Measurements from ENCODE around the gene NKX2-2. TPM values are rescaled to one million over a fixed set of nuclear protein-coding genes. Genes with fewer than 3 reads are reported as not detected.

NKX2-2 gene
- total and polyA plus RNA-seq, 2 of the 8 experiments (the other 6 are each of a cell fraction or from before 2014, with no cell fraction given) = not detected

GRCh38 chr20:21534453-21534852, 20.6 kb upstream of the NKX2-2 start:
- H3K27ac ChIP-seq (ENCODE audit: low read depth, low read length) = no peak overlapping the region
- H2BK120ac ChIP-seq (replicated peaks; ENCODE audit: low read depth, low read length) = no peak overlapping the region
- FAIRE-seq = no peak
- no peak overlapping the region for H3K23ac ChIP-seq (ENCODE audit: insufficient read length)
- no peak overlapping the region for H3K4me2 ChIP-seq (ENCODE audit: insufficient read depth in 1 of 2, low read depth in 2 of 2, low read length in 2 of 2)
- peaks cover 0 to 2% (median 0%) of the 10 kb centered on the region in 4 experiments; a peak in 2 of 7 replicates for H3K4me1 ChIP-seq (replicated peaks in 1 of 4; ENCODE audit: control insufficient read depth in 3 of 4, insufficient read depth in 4 of 4, low read length in 3 of 4)
- no peaks in the 10 kb centered on the region for H4K20me1 ChIP-seq (replicated peaks in 1 of 2; ENCODE audit: control insufficient read depth in 1 of 2, insufficient read depth in 2 of 2, low read length in 2 of 2)
- DNase-seq (ENCODE audit: low read depth in 1 of 2, low spot score in 2 of 2) = no peak
- WGBS, 2 experiments (ENCODE audit: extremely low coverage in 1 of 2, insufficient coverage in 1 of 2, insufficient read length in 1 of 2, insufficient replicate concordance in 2 of 2, low coverage in 1 of 2, low lambda C conversion rate in 2 of 2, missing lambda C conversion rate in 1 of 2) = 90% methylated on average over 2 of the region's 2 CpGs; no CpG with 5 or more reads in 1 of the 2 experiments
- no peak overlapping the region for H3K9ac ChIP-seq (replicated peaks in 1 of 4; ENCODE audit: extremely low read depth in 1 of 4, low read depth in 3 of 4, low read length in 3 of 4)
- no peak overlapping the region for H2BK5ac ChIP-seq (ENCODE audit: low read depth, low read length)
- POLR2A ChIA-PET (ENCODE audit: partially characterized antibody) = no interaction called here
- H4K91ac ChIP-seq (replicated peaks; ENCODE audit: insufficient read length, low read length) = no peak overlapping the region
- no peak overlapping the region for H3K4me3 ChIP-seq (ENCODE audit: extremely low read depth in 1 of 4, insufficient read depth in 2 of 4, low read depth in 3 of 4, low read length in 4 of 4)
- H4K8ac ChIP-seq (ENCODE audit: extremely low read depth, insufficient read depth, low read length) = no peak overlapping the region
- H2AFZ ChIP-seq (ENCODE audit: low read length) = no peak overlapping the region
- H3K14ac ChIP-seq (ENCODE audit: insufficient read length) = no peak overlapping the region
- no peak overlapping the region for H3K4ac ChIP-seq (replicated peaks; ENCODE audit: insufficient read length, low read depth, low read length)
- no peak overlapping the region for H2BK20ac ChIP-seq (ENCODE audit: low read length)
- H2BK15ac ChIP-seq (ENCODE audit: low read length) = no peak overlapping the region
- H3K9me3 ChIP-seq (ENCODE audit: insufficient read depth in 2 of 2, low read depth in 1 of 2, low read length in 1 of 2) = no peaks in the 10 kb centered on the region
- H3K18ac ChIP-seq (ENCODE audit: extremely low read depth, low read length) = no peak overlapping the region
- H3K79me2 ChIP-seq (ENCODE audit: control insufficient read depth in 1 of 2, insufficient read depth in 2 of 2, low read length in 2 of 2) = no peaks in the 10 kb centered on the region; a peak in 1 of 4 replicates
- peaks cover 3% of the 10 kb centered on the region; the same call in 1 of the 2 replicates for H3K23me2 ChIP-seq (ENCODE audit: low read depth, low read length)
- TF ChIP-seq EP300 (IDR thresholded peaks at IDR 0.05; ENCODE audit: borderline replicate concordance in 1 of 2, low read depth in 2 of 2, low read length in 2 of 2) (no peak), GABPA (IDR thresholded peaks at IDR 0.05; ENCODE audit: borderline replicate concordance, insufficient read depth, low read length) (no peak), SP4 (IDR thresholded peaks at IDR 0.05; ENCODE audit: low read length) (no peak), CTBP2 (IDR thresholded peaks at IDR 0.05; ENCODE audit: borderline replicate concordance, insufficient read depth, insufficient read length, low read length) (no peak)
- H3K27me3 ChIP-seq (replicated peaks in 1 of 4; ENCODE audit: control insufficient read depth in 3 of 4, extremely low read depth in 1 of 4, insufficient read depth in 3 of 4, low read length in 3 of 4) = peaks cover 0 to 1% (median 0%) of the 10 kb centered on the region in 4 experiments; a peak in 4 of 7 replicates
- CTCF ChIA-PET (ENCODE audit: partially characterized antibody) = interaction anchor here (1.1 to 2.0 kb wide), 3 partner anchors 16 to 37 kb away, joined by 3 to 12 read pairs (median 3); no protein-coding TSS in a partner anchor
- no peak overlapping the region for H2AK5ac ChIP-seq (ENCODE audit: low read depth, low read length)
- H4K5ac ChIP-seq (ENCODE audit: insufficient read length, low read depth, low read length) = no peak overlapping the region
- H3K79me1 ChIP-seq (ENCODE audit: low read depth, low read length) = no peaks in the 10 kb centered on the region
- no peak overlapping the region for H3K56ac ChIP-seq (replicated peaks; ENCODE audit: insufficient read length, low read depth, low read length)
- no peak overlapping the region for H2BK12ac ChIP-seq (ENCODE audit: low read depth, low read length)
- H3K36me3 ChIP-seq (ENCODE audit: control insufficient read depth in 2 of 4, insufficient read depth in 4 of 4, low read length in 3 of 4) = no peaks in the 10 kb centered on the region
